CD1c-positive myeloid dendritic cell (primary cell): ENCODE measurements around the gene NOVA2.
"Not testable (repeated sequence)": the region's sequence is repeated elsewhere in the genome, so short reads cannot be mapped to it uniquely, and the experiment has no call there.

ENCODE experiments used
- DNase-seq: peaks from one replicate; pipeline ENCODE4 v3.0.0-alpha.2; 2016; ENCODE audit errors: extremely low spot score

The NOVA2 gene

DNA sequence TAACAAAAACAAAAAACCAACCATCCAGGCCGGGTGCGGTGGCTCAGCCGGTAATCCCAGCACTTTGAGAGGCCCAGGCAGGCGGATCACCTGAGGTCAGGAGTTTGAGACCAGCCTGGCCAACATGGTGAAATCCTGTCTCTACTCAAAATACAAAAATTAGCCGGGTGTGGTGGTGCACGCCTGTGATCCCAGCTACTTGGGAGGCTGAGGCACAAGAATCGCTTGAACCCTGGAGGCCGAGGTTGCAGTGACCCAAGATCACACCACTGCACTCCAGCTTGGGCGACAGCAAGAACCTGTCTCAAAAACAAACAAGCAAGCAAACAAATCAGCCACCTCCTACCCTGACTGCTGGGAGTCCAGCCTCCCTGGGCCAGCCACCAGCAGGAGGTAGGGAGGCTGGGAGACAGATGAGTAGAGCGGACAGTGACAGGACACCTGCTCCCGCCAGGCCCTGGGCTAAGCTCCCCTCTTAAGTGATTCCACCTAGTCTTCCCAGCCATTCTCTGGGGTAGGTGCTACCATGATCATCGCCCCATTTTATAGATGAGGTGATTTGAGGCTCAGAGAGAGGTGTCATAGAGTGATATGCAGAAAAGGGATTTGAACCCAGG, 77.6 kb downstream of the NOVA2 start:
- DNase-seq: not testable (repeated sequence)

DNA sequence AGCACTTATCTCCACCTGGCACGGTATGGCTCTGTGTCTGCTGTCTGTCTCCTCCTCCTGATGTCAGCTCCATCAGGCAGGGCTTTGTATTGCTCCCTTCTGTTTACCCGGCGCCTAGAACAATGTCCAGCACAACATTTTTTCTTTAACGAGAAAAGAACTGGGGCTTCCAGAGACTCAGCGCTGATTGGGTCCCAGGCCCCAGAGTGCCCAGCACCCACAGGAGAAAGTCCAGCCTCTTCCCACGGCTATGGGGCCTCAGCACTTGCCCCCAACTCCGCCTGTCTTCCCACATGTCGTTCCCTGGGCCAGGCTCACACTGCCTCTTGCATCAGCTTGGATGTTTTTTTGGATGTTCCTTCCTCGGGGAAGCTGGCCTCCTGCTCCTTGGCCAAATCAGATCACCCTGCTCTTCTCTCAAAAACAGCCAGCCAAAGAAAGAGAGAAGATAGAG, 78.1 kb downstream of the NOVA2 start:
- DNase-seq: no peak

DNA sequence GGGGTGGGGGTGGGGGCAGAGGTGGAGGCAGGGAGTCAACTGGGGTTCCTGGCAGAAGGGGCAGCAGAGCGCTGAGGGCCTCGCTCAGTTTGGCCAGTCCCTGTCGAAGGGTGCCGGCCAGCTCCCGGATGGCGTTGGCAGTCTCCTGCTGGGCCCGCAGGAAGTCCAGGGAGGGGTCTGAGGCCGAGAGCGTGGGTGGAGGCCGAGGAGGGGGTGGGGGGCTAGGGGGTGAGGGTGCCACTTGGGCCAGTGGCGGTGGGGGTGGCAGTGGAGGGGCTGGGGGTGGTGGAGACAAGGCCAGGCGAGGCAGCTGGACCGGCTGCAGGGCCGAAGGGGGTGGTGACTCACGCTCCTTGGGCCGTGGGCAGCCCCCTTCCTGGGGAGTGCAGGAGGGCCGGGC, 82.8 kb downstream of the NOVA2 start:
- no peak for DNase-seq

DNA sequence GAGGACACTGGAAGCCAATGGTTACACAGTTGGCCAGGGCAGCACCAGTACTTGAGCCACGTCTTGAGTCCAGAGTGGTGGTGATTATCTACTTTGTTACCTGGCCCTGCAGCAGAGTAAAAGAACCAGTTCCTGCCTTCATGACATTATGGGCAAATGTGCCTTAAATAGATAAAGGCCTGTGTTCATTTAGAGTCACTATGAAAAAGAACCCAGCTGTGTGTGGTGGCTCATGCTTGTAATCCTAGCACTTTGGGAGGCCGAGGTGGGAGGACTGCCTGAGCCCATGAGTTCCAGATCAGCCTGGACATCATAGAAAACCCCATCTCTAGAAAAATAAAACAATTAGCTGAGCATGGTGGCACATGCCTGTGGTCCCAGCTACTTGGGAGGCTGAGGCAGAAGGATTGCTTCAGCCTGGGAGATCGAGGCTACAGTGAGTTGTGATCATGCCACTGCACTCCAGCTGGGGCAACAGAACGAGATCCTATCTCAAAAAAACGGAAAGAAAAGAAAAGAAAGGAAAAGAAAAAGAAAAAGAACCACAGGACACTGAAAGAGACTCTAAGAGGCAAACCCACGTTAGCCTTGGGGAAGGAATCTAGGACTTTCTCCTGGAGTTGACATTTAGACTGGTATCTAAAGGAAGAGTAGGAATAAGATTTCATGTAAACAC, 84.3 kb downstream of the NOVA2 start:
- no peak for DNase-seq

DNA sequence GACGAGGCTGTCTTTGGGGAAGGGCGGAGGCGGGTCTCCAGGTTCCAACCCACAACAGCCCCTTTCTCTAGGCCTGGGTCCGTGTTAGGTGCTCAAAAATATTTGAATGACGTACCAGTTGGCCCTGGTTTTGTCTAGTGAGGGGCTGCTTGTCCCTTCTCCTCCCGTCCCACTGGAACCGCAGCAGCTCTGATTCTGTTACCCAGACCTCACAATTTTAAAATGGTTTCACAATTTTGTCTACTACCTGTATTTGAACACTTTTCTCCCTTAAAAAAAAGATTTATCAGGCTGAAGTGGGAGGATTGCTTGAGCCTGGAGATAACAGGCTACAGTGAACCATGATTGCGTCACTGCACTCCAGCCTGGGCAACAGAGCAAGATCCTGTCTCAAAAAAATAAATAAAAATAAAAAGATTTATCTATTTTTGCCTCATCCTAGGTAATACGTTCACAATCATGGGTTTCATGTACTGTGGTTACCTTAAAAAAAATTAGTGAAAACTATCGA, 86.4 kb downstream of the NOVA2 start:
- DNase-seq: no peak

DNA sequence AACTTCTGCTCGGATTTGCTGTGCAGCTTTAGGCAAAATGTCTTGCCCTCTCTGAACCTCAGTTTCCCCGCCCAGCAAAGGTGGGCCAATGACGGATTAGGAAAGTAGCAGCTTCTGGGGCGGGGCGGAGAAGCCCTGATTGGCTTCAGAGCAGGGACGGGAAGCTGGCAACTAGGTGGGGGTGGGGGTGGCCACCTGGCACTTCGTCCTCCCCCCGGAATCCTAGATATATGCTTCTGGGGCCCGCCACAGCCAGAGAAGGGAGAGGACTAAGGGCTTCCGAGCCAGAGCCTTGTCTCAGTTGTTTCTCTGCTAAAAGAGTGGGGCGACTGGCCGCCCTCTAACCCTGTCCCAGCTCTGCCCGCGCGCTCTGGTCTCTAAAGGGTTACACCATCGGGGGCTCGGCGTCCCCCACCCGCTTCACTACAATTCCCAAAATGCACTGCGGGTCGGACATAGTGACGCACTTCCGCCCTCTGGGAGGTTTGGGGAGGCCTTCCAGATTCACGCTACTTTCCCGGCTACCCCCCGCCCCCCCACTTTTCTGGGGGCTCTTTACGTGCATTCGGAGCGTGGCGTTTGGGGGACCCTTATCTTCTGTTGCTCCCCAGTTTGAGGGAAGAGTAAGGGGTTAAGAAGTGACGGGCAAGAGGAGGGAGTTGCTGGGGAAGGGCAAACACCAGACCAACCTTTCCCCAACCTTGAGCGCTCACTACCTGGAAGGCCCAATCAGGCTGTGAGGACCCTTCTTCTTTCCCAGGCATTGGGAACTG, 87.1 kb downstream of the NOVA2 start:
- DNase-seq: peak; percentile 94

DNA sequence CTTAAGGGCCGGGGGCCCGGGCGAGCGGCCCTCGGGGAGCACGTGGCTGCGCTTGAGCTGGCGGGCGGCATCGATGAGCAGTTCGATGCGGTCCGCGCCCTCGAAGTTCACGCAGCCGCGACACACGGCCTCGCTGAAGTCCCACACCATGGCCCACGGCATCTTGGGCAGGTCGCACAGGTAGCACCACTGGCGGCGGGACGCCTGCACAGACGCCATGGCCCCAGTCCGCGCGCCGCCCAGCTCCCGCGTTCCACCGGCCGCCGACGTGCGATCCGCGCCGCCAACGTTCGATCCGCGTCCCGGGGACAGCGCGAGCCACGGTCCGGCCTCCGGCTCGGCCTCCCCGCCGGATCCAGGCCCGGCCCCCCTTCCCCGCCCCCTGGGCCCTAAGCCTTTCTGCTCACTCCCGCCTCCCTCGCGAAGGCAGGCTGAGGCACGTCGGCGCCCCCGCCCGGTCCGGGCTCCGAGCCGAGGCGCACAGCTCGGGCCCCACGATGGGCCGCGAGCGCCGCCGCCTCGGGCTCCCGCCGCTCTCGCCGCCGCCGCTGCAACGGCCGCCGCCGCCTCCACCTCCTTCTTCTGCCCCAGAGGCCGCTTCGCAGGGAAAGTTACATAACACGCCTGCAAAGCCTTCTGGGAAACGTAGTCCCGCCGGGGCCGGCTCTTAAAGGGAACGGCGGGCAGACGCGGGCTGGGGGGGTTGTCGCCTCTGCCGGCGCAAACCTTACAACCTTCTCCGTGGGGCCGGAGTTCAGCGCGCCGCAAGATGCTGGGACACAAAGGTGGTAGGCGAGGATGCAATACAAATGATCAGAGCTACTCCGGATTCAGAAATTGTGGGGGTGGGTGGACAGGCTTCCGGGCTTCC, 87.9 kb downstream of the NOVA2 start, which contains the start of gene IRF2BP1:
Gene IRF2BP1 (minus strand): TSS at position 586 of the 871 bp plus-strand sequence. CDS start 367 bp downstream, at position 219.
- peak; percentile 97 for DNase-seq

DNA sequence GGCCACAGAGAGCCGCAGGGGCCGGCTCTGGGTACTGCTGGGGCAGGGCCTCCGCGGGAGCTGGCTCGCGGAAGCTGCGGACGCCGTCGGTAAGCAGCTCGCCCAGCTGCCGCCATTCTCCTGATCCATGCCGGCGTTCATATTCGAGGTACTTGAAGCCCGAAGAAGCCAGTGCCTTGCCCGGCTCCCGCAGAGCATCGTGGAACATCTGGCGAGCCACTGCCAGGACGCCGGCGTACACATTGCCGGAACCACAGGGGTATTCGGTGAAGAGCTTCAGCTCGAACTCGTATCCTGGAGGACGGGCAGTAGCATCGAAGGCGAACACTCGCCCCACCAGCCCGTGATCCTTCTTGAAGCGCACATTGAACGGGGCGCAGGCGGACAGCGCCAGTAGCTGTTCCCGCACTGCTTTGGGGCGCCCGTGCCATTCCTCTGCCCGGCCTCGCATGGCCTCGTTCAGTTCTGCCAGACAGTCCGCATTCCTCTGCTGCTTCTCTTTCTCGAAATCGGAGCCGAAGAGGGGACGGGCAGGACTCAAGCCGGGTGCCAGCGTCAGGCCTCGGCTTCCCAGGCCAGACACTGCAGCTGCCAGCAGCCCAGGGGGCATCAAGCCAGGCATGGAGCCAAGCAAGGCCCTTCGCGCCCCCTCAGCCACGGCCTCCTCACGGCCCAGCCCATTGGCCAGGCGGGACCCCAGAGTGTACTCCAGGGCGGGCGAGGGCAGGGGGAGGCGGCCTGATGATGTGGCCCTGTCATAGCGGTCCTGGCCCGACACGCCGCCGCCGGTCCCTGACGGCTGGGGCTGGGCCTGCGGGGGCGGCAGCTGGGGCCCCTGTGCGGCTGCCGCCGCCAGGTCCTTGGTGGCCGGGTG, 88.7 kb downstream of the NOVA2 start:
- DNase-seq: no peak

DNA sequence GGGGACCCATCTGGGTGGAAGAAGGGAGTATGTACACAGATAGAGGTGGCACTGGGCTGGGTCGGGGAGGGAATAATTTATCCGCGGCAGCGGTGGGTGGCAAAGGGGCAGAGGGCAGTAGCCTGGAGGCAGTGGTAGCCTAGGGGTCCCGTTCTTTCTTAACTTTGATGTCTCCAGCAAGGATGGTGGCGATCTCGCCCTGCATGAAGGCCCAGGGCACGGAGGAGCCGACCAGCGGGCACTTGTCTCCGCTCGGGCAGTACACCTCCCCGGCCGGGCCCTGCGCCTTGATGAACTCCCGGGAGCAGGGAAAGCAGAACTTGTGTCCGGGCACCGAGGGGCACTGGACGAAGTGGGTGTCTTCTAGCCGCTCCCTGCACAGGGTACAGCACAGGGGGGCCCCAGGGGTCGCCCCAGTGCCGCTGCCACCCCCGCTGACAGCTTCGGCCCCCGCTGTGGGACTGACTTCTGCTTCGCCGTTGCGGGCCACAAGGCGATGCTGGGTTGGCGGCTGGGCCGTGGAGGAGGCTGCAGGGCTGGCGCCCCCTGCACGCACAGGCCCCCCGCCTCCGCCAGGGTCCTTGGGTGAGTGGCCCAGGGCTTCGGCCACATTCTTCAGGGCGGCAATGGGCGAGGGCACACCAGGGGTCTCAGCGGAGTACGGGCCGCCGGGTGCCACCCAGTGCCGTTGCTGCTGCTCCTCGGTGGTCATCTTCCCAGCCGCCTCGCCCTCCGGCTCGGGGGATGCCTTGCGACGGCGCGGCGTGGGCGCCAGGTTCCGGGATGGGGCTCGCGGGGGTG, 89.6 kb downstream of the NOVA2 start:
- no peak for DNase-seq
